Measurements from ENCODE around the gene UBE2L5. TPM values are rescaled to one million over a fixed set of nuclear protein-coding genes. Genes with fewer than 3 reads are reported as not detected.

The UBE2L5 gene
- polyA plus RNA-seq, 1 donor from 2014 or later: not detected

DNA sequence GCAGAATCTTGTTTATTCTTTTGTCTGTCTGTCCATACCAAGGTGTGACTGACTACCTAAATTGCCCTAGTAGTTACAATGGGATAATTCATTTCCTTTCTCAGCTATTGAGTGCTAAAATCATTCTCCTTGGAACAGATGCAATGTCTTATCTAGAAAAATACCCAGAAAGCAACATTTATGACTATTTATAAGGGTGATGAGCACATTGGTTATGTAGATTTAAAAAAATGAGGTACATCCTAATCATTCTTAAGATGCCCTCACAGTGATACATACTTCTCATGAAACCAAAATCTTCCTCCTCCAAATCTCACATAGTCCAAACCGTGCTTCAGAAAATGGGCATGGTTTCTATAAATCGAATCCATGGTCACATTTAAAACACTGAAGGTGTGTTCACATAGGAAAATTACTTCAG lies 11.6 kb upstream of the UBE2L5 start:
- no peaks in the 10 kb centered on the region for H3K79me2 ChIP-seq (replicated peaks; ENCODE audit: insufficient read depth, low read length)
- no peak overlapping the region for H3K4me2 ChIP-seq (ENCODE audit: low read length)
- no peaks in the 10 kb centered on the region for H3K36me3 ChIP-seq (ENCODE audit: insufficient read depth, low read length)
- H3K4me3 ChIP-seq (ENCODE audit: low read length): no peak overlapping the region
- no peaks in the 10 kb centered on the region for H4K20me1 ChIP-seq (ENCODE audit: insufficient read depth)
- no peaks in the 10 kb centered on the region for H3K9me2 ChIP-seq (ENCODE audit: insufficient read depth, low read length)
- TF ChIP-seq EP300 (conservative IDR thresholded peaks at IDR 0.05; ENCODE audit: poor library complexity, severe bottlenecking) (no peak), TAF1 (IDR thresholded peaks at IDR 0.05; ENCODE audit: low read depth) (no peak), EZH2 (IDR thresholded peaks at IDR 0.05; ENCODE audit: borderline replicate concordance, insufficient read depth, low read length, poor library complexity, severe bottlenecking) (no peak), MXI1 (conservative IDR thresholded peaks at IDR 0.05; ENCODE audit: poor library complexity, severe bottlenecking) (no peak), SMC3 (conservative IDR thresholded peaks at IDR 0.05; ENCODE audit: poor library complexity) (no peak), POLR2AphosphoS5 (IDR thresholded peaks at IDR 0.05) (no peak)
- TF ChIP-seq, protein P1, sequence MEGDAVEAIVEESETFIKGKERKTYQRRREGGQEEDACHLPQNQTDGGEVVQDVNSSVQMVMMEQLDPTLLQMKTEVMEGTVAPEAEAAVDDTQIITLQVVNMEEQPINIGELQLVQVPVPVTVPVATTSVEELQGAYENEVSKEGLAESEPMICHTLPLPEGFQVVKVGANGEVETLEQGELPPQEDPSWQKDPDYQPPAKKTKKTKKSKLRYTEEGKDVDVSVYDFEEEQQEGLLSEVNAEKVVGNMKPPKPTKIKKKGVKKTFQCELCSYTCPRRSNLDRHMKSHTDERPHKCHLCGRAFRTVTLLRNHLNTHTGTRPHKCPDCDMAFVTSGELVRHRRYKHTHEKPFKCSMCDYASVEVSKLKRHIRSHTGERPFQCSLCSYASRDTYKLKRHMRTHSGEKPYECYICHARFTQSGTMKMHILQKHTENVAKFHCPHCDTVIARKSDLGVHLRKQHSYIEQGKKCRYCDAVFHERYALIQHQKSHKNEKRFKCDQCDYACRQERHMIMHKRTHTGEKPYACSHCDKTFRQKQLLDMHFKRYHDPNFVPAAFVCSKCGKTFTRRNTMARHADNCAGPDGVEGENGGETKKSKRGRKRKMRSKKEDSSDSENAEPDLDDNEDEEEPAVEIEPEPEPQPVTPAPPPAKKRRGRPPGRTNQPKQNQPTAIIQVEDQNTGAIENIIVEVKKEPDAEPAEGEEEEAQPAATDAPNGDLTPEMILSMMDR (IDR thresholded peaks at IDR 0.05; ENCODE audit: poor library complexity, severe bottlenecking): no peak
- H3K27me3 ChIP-seq (ENCODE audit: insufficient read depth, low read depth, low read length): no peaks in the 10 kb centered on the region
- H3F3A ChIP-seq (ENCODE audit: insufficient read depth, low read length, poor library complexity, severe bottlenecking): no peaks in the 10 kb centered on the region
- H3K9ac ChIP-seq (ENCODE audit: low read length): no peak overlapping the region
- H3K27ac ChIP-seq (ENCODE audit: low read length): no peak overlapping the region
- H2AFZ ChIP-seq (ENCODE audit: low read depth, low read length): no peak overlapping the region
- H3K9me3 ChIP-seq (ENCODE audit: low read length): no peaks in the 10 kb centered on the region

DNA sequence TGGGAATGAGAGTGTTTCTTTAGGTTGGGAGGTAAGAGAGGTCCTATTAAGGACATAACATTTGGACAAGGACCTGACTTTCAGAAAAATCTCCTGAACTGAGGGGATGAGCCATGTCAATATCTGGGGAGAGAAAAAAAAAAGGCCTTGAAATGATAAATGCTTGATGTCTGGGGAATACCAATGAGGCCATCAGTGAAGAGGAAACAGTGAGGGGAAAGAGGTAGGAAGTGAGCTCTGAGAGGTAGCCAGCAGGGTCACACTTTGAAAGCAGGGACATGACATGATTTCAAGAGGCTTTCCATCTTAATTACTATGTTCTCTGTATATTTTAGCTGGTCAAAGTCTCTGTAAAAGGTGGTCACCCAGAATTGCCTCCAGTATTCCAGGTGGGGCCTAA lies 9.9 kb upstream of the UBE2L5 start:
- H3K79me2 ChIP-seq (replicated peaks; ENCODE audit: insufficient read depth, low read length): no peaks in the 10 kb centered on the region
- TF ChIP-seq POLR2AphosphoS5 (IDR thresholded peaks at IDR 0.05): no peak
- no peak for TF ChIP-seq TAF1 (IDR thresholded peaks at IDR 0.05; ENCODE audit: low read depth)
- TF ChIP-seq EZH2 (IDR thresholded peaks at IDR 0.05; ENCODE audit: borderline replicate concordance, insufficient read depth, low read length, poor library complexity, severe bottlenecking): no peak
- TF ChIP-seq, protein P2, sequence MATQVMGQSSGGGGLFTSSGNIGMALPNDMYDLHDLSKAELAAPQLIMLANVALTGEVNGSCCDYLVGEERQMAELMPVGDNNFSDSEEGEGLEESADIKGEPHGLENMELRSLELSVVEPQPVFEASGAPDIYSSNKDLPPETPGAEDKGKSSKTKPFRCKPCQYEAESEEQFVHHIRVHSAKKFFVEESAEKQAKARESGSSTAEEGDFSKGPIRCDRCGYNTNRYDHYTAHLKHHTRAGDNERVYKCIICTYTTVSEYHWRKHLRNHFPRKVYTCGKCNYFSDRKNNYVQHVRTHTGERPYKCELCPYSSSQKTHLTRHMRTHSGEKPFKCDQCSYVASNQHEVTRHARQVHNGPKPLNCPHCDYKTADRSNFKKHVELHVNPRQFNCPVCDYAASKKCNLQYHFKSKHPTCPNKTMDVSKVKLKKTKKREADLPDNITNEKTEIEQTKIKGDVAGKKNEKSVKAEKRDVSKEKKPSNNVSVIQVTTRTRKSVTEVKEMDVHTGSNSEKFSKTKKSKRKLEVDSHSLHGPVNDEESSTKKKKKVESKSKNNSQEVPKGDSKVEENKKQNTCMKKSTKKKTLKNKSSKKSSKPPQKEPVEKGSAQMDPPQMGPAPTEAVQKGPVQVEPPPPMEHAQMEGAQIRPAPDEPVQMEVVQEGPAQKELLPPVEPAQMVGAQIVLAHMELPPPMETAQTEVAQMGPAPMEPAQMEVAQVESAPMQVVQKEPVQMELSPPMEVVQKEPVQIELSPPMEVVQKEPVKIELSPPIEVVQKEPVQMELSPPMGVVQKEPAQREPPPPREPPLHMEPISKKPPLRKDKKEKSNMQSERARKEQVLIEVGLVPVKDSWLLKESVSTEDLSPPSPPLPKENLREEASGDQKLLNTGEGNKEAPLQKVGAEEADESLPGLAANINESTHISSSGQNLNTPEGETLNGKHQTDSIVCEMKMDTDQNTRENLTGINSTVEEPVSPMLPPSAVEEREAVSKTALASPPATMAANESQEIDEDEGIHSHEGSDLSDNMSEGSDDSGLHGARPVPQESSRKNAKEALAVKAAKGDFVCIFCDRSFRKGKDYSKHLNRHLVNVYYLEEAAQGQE (IDR thresholded peaks at IDR 0.05; ENCODE audit: borderline replicate concordance): no peak
- no peak for TF ChIP-seq RAD21 (conservative IDR thresholded peaks at IDR 0.05)
- TF ChIP-seq EP300 (conservative IDR thresholded peaks at IDR 0.05; ENCODE audit: poor library complexity, severe bottlenecking): no peak
- TF ChIP-seq, protein P1 (IDR thresholded peaks at IDR 0.05; ENCODE audit: poor library complexity, severe bottlenecking): no peak
- no peak for TF ChIP-seq MXI1 (conservative IDR thresholded peaks at IDR 0.05; ENCODE audit: poor library complexity, severe bottlenecking)

More for the DNA sequence above, 9.9 kb upstream of the UBE2L5 start:
- Histone ChIP-seq H3K9me3 (ENCODE audit: low read length) (no peaks in the 10 kb centered on the region), H3K4me3 (ENCODE audit: low read length) (no peak overlapping the region), H2AFZ (ENCODE audit: low read depth, low read length) (no peak overlapping the region), H3K9ac (ENCODE audit: low read length) (no peak overlapping the region), H3K4me2 (ENCODE audit: low read length) (no peak overlapping the region), H3K9me2 (ENCODE audit: insufficient read depth, low read length) (no peaks in the 10 kb centered on the region), H3K27me3 (ENCODE audit: insufficient read depth, low read depth, low read length) (no peaks in the 10 kb centered on the region), H3K27ac (ENCODE audit: low read length) (no peak overlapping the region), H3K36me3 (ENCODE audit: insufficient read depth, low read length) (no peaks in the 10 kb centered on the region), H4K20me1 (ENCODE audit: insufficient read depth) (no peaks in the 10 kb centered on the region), H3F3A (ENCODE audit: insufficient read depth, low read length, poor library complexity, severe bottlenecking) (no peaks in the 10 kb centered on the region)

Data from neural cell (in vitro differentiated cells).